Stimulated activated CD4-positive, alpha-beta T cell treated with anti-CD3 and anti-CD28 coated beads, Interleukin-4, amount 100 ng/mL, for 48 hours (primary cell): ENCODE results near the gene DRD1.

Experiments used
- DNase-seq, 2 donors: peaks; one replicate each; pipeline ENCODE4 v3.0.0-alpha.2; 2020; ENCODE audit warnings: low read depth in 2 of 2

DRD1 gene

DNA sequence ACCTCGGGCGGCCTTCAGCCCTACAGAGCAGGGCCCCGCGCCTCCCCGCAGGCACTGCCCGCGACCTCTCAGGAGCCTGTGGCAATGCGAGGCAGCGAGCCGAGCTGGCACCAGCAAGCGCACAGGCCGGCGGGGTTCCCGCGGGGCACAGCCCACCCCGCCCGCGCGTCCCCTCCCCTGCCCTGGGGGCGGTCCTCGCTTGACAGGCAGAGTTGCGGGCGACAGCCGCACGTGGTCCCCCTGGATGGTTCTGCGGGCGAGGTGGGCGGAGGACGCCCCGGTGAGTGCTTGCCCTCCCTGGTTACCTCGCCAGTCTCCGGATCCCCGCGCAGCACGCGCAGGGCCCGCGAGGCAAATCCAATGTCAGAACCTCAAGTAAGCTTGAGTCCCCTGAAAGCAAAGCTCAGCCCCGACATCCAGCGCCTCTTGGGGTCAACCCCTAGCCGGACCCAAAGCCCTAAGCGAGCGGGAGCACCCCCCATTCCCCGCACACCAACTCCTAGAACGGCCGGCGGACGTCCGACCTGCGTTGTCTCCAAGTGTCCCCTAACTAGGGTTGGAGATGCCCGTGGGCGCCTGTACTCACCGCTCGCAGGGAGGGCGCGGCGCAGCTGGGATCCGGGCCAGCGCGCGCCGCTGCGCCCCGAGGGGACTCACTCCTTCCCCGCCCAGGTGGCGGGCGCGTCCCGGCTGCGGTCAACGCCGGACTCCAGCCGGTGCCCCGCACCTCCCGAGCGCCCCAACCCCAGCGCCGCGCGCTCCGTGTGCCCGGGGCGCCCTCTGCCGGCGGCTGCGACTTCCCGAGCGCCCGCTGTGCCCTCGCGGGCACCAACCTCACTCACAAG, at the start of gene DRD1:
Gene DRD1 (minus strand): TSS at position 123 of the 845 bp plus-strand sequence. CDS start 1,083 bp downstream, outside the sequence.
- peak; percentile 38 to 48 for DNase-seq

DNA sequence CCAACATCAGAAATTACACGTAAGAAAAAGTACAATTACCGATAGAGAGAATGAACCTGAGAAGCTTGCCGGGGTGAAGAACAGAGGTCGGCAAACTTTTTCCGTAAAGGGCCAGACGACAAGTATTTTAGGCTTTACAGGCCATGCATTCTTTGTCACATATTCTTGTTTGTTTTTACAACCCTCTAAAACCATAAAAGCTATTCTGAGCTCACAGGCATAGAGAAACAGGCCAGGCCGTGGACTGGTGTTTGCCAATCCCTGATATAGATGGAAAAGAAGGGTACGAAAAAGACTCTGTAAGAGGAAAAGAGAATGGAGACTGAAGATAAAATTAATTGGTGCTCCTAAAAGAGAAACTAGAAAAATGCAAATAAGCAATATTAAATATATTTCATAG, 49.7 kb upstream of the DRD1 start:
- no peak for DNase-seq

- DNase-seq = no peak
Observed at GRCh38 chr5:175493260-175493659, 49.3 kb upstream of the DRD1 start.

GRCh38 chr5:175491223-175491622, 47.2 kb upstream of the DRD1 start:
- DNase-seq = no peak

DNA sequence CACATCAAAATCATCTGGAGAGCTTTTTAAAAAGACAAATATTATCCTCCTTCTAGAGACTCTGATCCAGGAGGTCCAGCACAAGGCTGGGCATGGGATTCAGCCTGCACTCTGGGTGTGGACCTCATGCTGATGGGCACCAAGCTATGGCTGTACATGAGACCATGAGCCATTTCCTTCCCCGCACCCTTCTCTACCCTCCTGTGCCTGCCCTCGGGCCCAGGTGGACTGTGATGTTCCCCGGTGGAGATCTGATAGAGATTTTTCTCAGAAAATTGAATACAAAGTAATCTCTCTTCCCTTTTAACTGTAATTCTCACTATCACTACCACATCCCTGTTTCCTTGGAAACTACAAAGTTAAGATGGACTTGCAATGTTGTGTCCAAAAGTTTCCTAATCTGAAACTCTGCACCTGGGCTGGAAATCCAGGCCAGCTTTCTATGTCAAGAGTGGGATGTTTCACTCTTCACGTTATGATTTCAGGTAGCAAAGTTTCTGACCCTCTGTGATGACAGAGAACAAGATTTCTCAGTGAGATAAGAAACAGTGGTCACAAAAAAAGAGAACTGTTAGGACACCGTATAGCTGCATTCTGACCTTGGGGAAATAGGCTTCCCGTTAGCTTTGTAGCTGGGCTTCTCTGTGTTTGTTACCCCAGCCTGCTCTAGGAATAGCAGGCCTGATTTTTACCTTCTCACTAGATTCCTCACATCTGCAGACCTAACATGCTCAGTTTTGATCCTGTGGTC, 45.9 kb upstream of the DRD1 start:
- DNase-seq = no peak

GRCh38 chr5:175487514-175488222, 43.7 kb upstream of the DRD1 start:
- no peak for DNase-seq

- DNase-seq = no peak
Observed at GRCh38 chr5:175485631-175486030, 41.6 kb upstream of the DRD1 start.

DNA sequence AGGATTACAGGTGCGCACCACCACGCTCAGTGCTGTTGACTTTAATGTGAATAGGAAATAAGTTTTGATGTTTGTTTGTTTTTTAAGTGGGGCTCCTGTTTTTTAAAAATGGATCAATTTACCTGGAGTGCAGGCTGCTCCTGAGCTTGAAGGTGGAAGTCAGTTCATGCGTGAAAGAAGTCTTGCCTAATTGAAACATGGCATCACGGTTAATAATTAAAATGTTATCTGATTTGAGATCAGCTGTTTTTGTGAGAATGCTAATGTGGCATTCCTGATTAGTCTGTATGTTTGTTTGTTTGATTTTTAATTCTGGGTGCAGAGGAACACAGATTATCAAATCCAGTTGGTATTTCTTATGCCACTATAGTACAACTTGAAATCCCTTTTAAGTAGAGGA, 40.8 kb upstream of the DRD1 start:
- no peak for DNase-seq

DNA sequence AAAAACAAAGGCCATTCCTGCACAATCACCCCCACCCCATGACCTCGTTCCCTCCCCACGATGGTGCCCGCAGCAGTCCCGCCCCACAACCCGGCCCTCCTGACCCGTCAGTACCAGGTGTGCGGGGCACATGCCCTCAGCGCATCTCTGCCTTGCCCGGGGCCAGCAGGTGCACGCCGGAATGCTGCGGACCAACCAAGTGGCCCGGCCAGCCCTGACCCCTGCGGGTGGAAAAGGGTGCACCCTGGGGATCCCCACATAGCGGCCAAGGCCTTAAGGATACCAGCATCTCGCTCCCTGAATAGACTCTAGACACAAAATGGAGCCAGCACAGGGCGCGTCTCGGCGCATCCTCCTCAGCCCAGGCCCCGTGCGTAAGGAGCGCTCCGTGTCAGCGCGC, 40.3 kb upstream of the DRD1 start:
- DNase-seq = no peak

DNA sequence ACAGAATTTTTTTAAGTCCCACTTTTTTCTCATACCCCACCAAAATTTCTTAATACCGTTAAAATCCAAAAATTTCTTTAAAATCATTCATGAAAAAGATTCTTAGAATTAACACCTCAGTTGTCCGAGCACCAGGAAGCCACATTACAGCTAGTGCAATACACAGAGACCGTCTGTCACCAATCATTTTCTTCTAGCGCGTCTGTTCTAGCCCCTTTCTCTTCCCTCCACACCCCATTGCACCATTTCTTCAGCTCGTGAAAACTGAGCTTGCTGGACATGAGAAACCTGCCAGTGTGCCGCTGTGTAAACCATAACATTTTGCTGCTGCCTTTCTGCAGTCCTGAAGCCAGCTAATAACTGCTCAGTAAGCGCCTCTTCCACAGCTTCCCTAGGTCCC, 39.4 kb upstream of the DRD1 start:
- no peak for DNase-seq

DNA sequence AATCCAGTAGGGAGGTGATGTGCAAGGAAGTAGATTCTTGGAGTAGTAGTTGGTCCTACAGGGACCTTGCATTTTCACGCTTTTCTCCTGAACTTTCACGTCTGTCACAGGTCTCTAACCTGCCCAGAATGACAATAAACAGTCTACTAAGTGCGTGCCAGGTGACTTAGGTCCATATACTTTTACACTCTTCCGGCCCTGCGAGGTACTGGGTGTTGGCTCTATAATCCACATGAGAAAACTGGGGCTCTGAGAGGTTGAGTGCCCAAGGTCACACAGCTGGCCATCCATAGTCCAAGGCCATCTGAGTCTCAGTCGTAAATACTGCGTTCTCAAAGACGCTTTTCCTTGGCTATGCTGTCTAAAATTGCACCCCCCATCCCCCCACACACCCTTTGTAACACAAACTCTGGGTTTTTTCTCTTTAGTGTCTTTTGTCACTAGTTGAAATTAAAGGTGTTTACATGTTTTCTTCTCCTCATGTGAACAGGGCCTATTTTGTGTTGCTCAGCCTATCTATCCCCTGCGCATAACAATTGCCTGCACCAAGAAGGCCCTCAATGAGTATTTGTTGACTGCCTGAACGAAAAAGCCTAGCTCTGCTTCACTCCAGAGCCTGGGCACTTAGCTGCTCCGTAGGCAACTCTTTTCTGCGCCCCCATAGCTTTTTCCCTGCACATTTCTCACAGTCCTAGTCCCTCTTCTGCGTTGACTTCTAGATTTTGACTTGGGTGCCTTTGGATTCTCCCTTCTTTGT, 35.3 kb upstream of the DRD1 start:
- no peak for DNase-seq

- DNase-seq = peak; percentile 77
Observed at GRCh38 chr5:175478384-175479124, 34.6 kb upstream of the DRD1 start, which contains the start of gene SFXN1. TSS of gene SFXN1 (plus strand) at chr5:175478560. CDS start at chr5:175492104, 13,544 bp downstream.

DNA sequence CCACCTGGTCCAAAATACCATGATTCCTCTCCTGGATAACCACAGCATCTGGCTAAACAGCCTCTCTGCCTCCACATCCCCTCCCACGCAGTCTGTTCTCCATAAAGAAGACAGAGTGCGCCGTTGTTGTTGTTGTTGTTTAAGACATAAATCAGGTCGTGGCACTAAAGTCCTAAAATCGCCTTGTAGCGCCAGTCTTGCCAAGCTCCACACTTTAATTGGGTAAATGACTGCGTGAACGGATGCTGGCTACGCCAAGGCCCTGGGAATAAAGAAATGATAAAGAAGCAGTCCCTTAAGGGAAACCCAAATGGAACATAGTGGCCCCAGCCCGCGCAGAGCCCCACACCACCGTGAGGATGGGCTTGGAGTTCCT, 34.0 kb upstream of the DRD1 start:
- no peak for DNase-seq

DNA sequence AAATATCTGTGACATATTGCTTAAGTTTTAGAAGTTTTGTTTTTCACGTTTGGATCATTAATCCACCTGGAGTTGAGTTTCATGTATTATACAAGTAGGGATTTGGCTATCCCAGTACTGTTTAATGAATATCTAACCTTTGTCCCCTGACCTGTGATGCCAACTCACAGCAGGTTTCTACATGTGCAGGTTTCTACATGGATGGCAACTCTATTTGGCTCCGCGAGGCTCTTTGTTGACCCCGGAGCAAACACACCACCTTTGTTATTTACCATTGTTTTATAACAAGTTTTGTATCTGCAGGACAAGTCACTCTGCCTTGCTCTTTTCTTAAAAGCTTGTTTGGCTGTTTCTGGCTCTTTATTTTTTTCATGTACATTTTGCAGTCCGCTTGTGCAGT, 33.5 kb upstream of the DRD1 start:
- DNase-seq = no peak

DNA sequence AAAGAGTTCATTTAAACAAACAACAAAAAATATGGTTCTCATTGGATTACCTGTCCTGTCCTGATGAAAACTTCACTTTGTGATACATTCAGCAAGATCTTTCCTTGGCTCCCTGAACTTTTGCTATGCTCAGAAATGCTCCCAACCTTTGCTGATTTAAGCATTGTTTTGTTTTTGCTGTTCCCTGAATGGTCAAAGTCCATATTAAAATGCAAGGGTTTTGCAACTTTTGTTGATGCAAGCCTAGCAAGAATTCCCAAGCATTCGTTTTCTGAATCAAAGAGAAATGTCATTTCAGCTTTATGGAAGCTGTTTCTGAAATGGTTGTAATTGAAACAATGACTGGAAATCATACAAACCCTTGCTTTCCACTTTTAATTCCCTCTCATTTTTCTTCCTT, 31.3 kb upstream of the DRD1 start:
- DNase-seq = no peak

DNA sequence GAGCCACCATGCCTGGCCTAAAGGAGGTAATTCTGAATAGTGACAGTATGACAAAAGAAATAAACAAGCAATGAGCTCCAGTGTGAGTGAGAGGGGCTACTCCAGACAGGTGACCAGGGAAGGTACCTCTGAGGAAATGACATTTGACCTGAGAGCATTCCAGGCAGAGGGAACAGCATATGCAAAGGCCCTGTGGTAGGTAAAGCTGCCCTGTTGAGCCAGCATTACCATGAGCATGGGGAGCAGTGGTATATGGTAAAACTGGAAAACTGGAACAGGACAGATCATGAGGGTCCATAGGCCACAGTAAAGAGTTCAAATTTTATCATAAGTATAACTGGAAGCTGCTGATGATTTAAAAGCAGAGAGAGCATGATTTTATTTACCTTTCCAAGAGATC, 28.4 kb upstream of the DRD1 start:
- no peak for DNase-seq

DNA sequence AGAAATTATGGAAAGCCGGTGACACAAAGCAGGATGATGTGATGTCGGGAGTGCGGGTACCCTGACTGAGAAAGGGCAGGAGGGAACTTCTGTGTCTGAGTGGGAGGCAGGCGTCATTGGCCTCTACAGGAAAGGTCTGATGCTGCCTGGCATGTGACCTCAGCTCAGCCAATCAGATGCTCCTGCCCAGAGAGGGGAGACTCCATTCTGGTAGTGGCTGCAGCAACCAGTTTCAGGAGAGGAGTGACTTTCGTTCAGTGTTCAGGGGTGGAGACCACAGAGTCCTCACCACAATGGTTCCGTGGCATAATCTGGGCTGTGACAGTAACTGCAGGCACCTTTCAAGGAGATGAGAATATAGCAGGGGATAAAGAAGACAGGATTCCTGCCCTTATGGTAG, 27.6 kb upstream of the DRD1 start:
- DNase-seq = peak; percentile 18 to 34

DNA sequence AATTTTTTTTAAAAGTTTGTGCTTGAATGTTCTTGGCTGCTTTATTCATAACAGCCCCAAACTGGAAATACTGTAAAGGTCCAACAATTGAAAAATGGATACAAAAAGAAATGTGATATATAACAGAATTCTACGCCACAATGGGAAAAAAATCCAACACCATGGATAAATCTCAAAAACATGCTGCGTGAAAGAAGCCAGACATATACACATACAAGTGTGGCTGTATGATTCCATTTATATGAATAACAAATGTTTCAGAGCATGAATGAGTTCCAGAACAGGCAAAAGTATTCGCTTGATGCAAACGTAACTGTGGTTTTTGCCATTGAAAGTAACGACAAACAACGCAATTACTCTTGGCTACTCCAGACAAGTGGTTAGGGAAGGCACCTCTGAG, 27.2 kb upstream of the DRD1 start:
- DNase-seq = no peak

GRCh38 chr5:175470781-175471180, 26.8 kb upstream of the DRD1 start:
- DNase-seq = no peak

GRCh38 chr5:175469916-175470315, 25.9 kb upstream of the DRD1 start:
- DNase-seq = no peak

DNA sequence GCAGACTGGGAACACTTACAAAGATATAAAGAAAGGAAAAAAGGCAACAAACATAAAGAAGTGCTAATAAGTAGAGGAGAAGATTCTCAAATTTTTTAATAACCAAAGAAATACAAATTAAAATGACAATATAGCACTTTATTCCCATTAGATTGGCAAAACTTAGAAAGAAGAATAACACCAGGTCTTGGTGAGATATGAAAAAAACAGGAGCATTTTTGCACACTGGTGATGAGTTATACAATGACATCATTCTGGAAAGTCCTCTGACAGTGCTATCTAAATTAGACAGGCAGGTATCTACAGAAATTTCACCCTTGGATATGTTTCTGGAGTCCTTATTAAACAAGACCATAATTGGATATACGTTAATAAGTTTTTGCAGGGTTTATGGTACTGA, 24.9 kb upstream of the DRD1 start:
- no peak for DNase-seq
